Liver (tissue), 9 donors: ENCODE measurements around the gene PKP3. TPM values are rescaled to one million over a fixed set of nuclear protein-coding genes. Genes with fewer than 3 reads are reported as not detected.

Experiments
- DNase-seq: peaks from one replicate; pipeline ENCODE4 v3.0.0-alpha.2; 2017; ENCODE audit warnings: low spot score
- H3K27ac ChIP-seq, 2 donors: one replicate each; pipeline ENCODE4 v1.7.0; 2013; ENCODE audit warnings: inconsistent platforms in 2 of 2, low read length in 2 of 2, control low read depth in 1 of 2, low read depth in 1 of 2, mild to moderate bottlenecking in 1 of 2
- H3K27me3 ChIP-seq, 4 donors: one replicate each; pipeline versions ENCODE4 v1.6.1 to v1.7.0; 2013; ENCODE audit warnings: low read length in 3 of 4, inconsistent platforms in 1 of 4, mild to moderate bottlenecking in 1 of 4, moderate library complexity in 1 of 4; ENCODE audit not compliant: control insufficient read depth in 4 of 4, insufficient read depth in 4 of 4
- H3K36me3 ChIP-seq, 4 donors: one replicate each; pipeline versions ENCODE4 v1.6.1 to v1.7.0; 2013; ENCODE audit warnings: low read length in 3 of 4, mild to moderate bottlenecking in 3 of 4, low read depth in 1 of 4, moderate library complexity in 1 of 4; ENCODE audit not compliant: control insufficient read depth in 4 of 4, insufficient read depth in 3 of 4
- H3K4me1 ChIP-seq, 4 donors: one replicate each; pipeline versions ENCODE4 v1.6.1 to v1.7.0; 2013; ENCODE audit warnings: low read length in 3 of 4, mild to moderate bottlenecking in 3 of 4, moderate library complexity in 1 of 4; ENCODE audit not compliant: control insufficient read depth in 4 of 4, insufficient read depth in 4 of 4
- H3K4me3 ChIP-seq, 3 donors: one replicate each; pipeline versions ENCODE4 v1.6.1 to v1.7.0; 2013; ENCODE audit warnings: low read length in 3 of 3, control low read depth in 1 of 3, low read depth in 1 of 3, mild to moderate bottlenecking in 1 of 3
- H3K9ac ChIP-seq, 2 donors: one replicate each; pipeline ENCODE4 v1.7.0; 2013; ENCODE audit warnings: low read length in 2 of 2, mild to moderate bottlenecking in 2 of 2, moderate library complexity in 2 of 2, control low read depth in 1 of 2, low read depth in 1 of 2
- H3K9me3 ChIP-seq, 4 donors: one replicate each; pipeline versions ENCODE4 v1.6.1 to v1.7.0; 2013; ENCODE audit warnings: low read length in 3 of 4; ENCODE audit not compliant: control insufficient read depth in 4 of 4
- EGR1 ChIP-seq, 2 donors: IDR thresholded peaks; 2 replicates each; pipeline ENCODE4 v1.6.1; 2016 to 2018; ENCODE audit warnings: antibody characterized with exemption in 2 of 2, low read depth in 2 of 2
- FOXA1 ChIP-seq: IDR thresholded peaks from 2 replicates; pipeline ENCODE4 v1.6.1; 2016; ENCODE audit warnings: antibody characterized with exemption
- FOXA2 ChIP-seq: IDR thresholded peaks from 2 replicates; pipeline ENCODE4 v1.6.1; 2016; ENCODE audit warnings: antibody characterized with exemption
- GABPA ChIP-seq, 2 donors: IDR thresholded peaks in 1 of 2; conservative IDR thresholded peaks in 1 of 2; 2 replicates each; pipeline ENCODE4 v1.6.1; 2016; ENCODE audit warnings: antibody characterized with exemption in 2 of 2, mild to moderate bottlenecking in 1 of 2, moderate library complexity in 1 of 2
- HNF4A ChIP-seq, 2 donors: conservative IDR thresholded peaks; 2 replicates each; pipeline ENCODE4 v1.6.1; 2016; ENCODE audit warnings: antibody characterized with exemption in 2 of 2, mild to moderate bottlenecking in 2 of 2
- HNF4G ChIP-seq: IDR thresholded peaks from 2 replicates; pipeline ENCODE4 v1.6.1; 2016; ENCODE audit warnings: antibody characterized with exemption
- JUND ChIP-seq, 2 donors: IDR thresholded peaks; 2 replicates each; pipeline ENCODE4 v1.6.1; 2016; ENCODE audit warnings: antibody characterized with exemption in 2 of 2
- MAX ChIP-seq: IDR thresholded peaks from 2 replicates; pipeline ENCODE4 v1.6.1; 2016; ENCODE audit warnings: antibody characterized with exemption
- NR2F2 ChIP-seq: IDR thresholded peaks from 2 replicates; pipeline ENCODE4 v1.6.1; 2016; ENCODE audit warnings: antibody characterized with exemption
- RAD21 ChIP-seq, 2 donors: IDR thresholded peaks; 2 replicates each; pipeline ENCODE4 v1.6.1; 2016; ENCODE audit warnings: antibody characterized with exemption in 2 of 2, mild to moderate bottlenecking in 2 of 2
- RXRA ChIP-seq, 2 donors: IDR thresholded peaks; 2 replicates each; pipeline ENCODE4 v1.6.1; 2017 to 2018; ENCODE audit warnings: antibody characterized with exemption in 2 of 2, mild to moderate bottlenecking in 1 of 2
- SP1 ChIP-seq: IDR thresholded peaks from 2 replicates; pipeline ENCODE4 v1.6.1; 2018; ENCODE audit warnings: antibody characterized with exemption, mild to moderate bottlenecking
- TAF1 ChIP-seq: conservative IDR thresholded peaks from 2 replicates; pipeline ENCODE4 v1.6.1; 2016; ENCODE audit warnings: antibody characterized with exemption, mild to moderate bottlenecking
- YY1 ChIP-seq: IDR thresholded peaks from 2 replicates; pipeline ENCODE4 v1.6.1; 2016; ENCODE audit warnings: antibody characterized with exemption, mild to moderate bottlenecking
- ZBTB33 ChIP-seq: IDR thresholded peaks from 2 replicates; pipeline ENCODE4 v1.6.1; 2016; ENCODE audit warnings: antibody characterized with exemption
- WGBS: extraction: QIAGEN DNeasy Blood & Tissue Kit; methylation state at CpG from one replicate; pipeline ENCODE4 v1.1.7; 2013; 5-methylcytosine and 5-hydroxymethylcytosine counted together
- polyA plus RNA-seq, 2 donors: library from polyadenylated mRNA; stranded (reverse) in 1 of 2; unstranded in 1 of 2; fragments of 200-250 nt in 1 of 2; fragments of >200 nt in 1 of 2; fragmentation: Nextera tagmentation in 1 of 2; extraction: Ambion mirVana in 1 of 2; gene quantifications; one replicate each; pipeline versions ENCODE4 v1.2.1 to v1.2.3, GENCODE V29; 2013 to 2015
- total RNA-seq, 2 donors: library from RNA; depleted of rRNA; stranded (reverse); fragments of >200 nt; gene quantifications; one replicate each; pipeline ENCODE4 v1.2.3, GENCODE V29; 2014
- TF ChIP-seq, protein P1 (sequence below): fragments of 150-350 bp; IDR thresholded peaks from 2 replicates; pipeline ENCODE4 v1.5.1; 2017; ENCODE audit warnings: improper control_type of control experiment, low read depth, low read length; ENCODE audit not compliant: missing input control
- TF ChIP-seq, protein P2 (sequence below): IDR thresholded peaks from 2 replicates; pipeline ENCODE4 v1.6.1; 2016; ENCODE audit warnings: antibody characterized with exemption, mild to moderate bottlenecking
- TF ChIP-seq, protein P3 (sequence below): IDR thresholded peaks from 2 replicates; pipeline ENCODE4 v1.6.1; 2016; ENCODE audit warnings: antibody characterized with exemption
- donor health status: healthy.
- donor health status: healthy.
- donor health status: healthy.
- donor health status: healthy.
- donor health status: healthy.

Gene PKP3
- total and polyA plus RNA-seq, 4 donors = 0.08 to 0.37 (median 0.25) TPM; not detected in 1

GRCh38 chr11:353179-353873 is 40.7 kb upstream of the PKP3 start:
- H3K36me3 ChIP-seq = no peaks in the 10 kb centered on the region
- peak; percentile 47 to 67 for TF ChIP-seq RAD21 (IDR thresholded peaks at IDR 0.05)
- TF ChIP-seq, protein P1, sequence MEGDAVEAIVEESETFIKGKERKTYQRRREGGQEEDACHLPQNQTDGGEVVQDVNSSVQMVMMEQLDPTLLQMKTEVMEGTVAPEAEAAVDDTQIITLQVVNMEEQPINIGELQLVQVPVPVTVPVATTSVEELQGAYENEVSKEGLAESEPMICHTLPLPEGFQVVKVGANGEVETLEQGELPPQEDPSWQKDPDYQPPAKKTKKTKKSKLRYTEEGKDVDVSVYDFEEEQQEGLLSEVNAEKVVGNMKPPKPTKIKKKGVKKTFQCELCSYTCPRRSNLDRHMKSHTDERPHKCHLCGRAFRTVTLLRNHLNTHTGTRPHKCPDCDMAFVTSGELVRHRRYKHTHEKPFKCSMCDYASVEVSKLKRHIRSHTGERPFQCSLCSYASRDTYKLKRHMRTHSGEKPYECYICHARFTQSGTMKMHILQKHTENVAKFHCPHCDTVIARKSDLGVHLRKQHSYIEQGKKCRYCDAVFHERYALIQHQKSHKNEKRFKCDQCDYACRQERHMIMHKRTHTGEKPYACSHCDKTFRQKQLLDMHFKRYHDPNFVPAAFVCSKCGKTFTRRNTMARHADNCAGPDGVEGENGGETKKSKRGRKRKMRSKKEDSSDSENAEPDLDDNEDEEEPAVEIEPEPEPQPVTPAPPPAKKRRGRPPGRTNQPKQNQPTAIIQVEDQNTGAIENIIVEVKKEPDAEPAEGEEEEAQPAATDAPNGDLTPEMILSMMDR = no peak
- peak; percentile 31 for TF ChIP-seq FOXA1
- TF ChIP-seq GABPA (IDR thresholded peaks at IDR 0.05 in 1 of 2, conservative IDR thresholded peaks at IDR 0.05 in 1 of 2) = no peak
- peak; percentile 27 to 55 for TF ChIP-seq JUND (IDR thresholded peaks at IDR 0.05)
- TF ChIP-seq MAX = peak; percentile 96
- no peak for TF ChIP-seq FOXA2
- TF ChIP-seq, protein P2, sequence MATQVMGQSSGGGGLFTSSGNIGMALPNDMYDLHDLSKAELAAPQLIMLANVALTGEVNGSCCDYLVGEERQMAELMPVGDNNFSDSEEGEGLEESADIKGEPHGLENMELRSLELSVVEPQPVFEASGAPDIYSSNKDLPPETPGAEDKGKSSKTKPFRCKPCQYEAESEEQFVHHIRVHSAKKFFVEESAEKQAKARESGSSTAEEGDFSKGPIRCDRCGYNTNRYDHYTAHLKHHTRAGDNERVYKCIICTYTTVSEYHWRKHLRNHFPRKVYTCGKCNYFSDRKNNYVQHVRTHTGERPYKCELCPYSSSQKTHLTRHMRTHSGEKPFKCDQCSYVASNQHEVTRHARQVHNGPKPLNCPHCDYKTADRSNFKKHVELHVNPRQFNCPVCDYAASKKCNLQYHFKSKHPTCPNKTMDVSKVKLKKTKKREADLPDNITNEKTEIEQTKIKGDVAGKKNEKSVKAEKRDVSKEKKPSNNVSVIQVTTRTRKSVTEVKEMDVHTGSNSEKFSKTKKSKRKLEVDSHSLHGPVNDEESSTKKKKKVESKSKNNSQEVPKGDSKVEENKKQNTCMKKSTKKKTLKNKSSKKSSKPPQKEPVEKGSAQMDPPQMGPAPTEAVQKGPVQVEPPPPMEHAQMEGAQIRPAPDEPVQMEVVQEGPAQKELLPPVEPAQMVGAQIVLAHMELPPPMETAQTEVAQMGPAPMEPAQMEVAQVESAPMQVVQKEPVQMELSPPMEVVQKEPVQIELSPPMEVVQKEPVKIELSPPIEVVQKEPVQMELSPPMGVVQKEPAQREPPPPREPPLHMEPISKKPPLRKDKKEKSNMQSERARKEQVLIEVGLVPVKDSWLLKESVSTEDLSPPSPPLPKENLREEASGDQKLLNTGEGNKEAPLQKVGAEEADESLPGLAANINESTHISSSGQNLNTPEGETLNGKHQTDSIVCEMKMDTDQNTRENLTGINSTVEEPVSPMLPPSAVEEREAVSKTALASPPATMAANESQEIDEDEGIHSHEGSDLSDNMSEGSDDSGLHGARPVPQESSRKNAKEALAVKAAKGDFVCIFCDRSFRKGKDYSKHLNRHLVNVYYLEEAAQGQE = peak; percentile 92
- peak; percentile 65 to 90 for TF ChIP-seq EGR1 (IDR thresholded peaks at IDR 0.05; ENCODE audit: low read depth in 2 of 2)
- peak; percentile 77 for TF ChIP-seq YY1
- TF ChIP-seq, protein P3, sequence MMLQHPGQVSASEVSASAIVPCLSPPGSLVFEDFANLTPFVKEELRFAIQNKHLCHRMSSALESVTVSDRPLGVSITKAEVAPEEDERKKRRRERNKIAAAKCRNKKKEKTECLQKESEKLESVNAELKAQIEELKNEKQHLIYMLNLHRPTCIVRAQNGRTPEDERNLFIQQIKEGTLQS = no peak
- TF ChIP-seq NR2F2 = peak; percentile 14
- TF ChIP-seq ZBTB33 = peak; percentile 58
- peak; percentile 48 for TF ChIP-seq HNF4G
- TF ChIP-seq HNF4A (conservative IDR thresholded peaks at IDR 0.05) = peak; percentile 84 to 86
- TF ChIP-seq TAF1 = peak; percentile 88
- TF ChIP-seq SP1 = peak; percentile 94
- peak; percentile 56 to 82 for TF ChIP-seq RXRA (IDR thresholded peaks at IDR 0.05)
- peak overlapping the region; percentile 89 to 90 for H3K9ac ChIP-seq
- H3K4me3 ChIP-seq = peak overlapping the region in 2 of 3 donors; percentile 12 to 20
- no peaks in the 10 kb centered on the region for H3K9me3 ChIP-seq
- 18% methylated on average over 16 of the region's 16 CpGs for WGBS
- peaks cover 5 to 19% (median 11%) of the 10 kb centered on the region in 4 donors for H3K4me1 ChIP-seq
- peak; percentile 48 for DNase-seq
- no peaks in the 10 kb centered on the region for H3K27me3 ChIP-seq
- H3K27ac ChIP-seq = peak overlapping the region; percentile 92 to 100
